ENCODE data around the gene RTN3. TPM values are rescaled to one million over a fixed set of nuclear protein-coding genes. Genes with fewer than 3 reads are reported as not detected.

The RTN3 gene
- total RNA-seq, 6 donors from 2014 or later = 41.9 to 153 (median 113) TPM

GRCh38 chr11:63671322-63672155 is 9.8 kb upstream of the RTN3 start, which contains the start of gene ATL3:
Gene ATL3 (minus strand): TSS chr11:63671376. CDS start chr11:63671335, 41 bp downstream.
- Histone ChIP-seq H3K27ac (peak within 1 kb of the TSS; percentile 98 to 100 (median 99)), H3K27me3 (no peaks in the 10 kb centered on the region), H3K4me1 (peaks cover 32 to 42% (median 37%) of the 10 kb centered on the region in 4 donors), H3K9me3 (no peaks in the 10 kb centered on the region), H3K4me3 (peak within 1 kb of the TSS; percentile 78 to 95 (median 91)), H3K36me3 (no peaks in the 10 kb centered on the region)
- WGBS, 2 donors = 13 to 48% methylated on average over 15 to 66 of the region's 69 CpGs
- TF ChIP-seq POLR2AphosphoS5 (IDR thresholded peaks at IDR 0.05) (peak; percentile 73 to 89), CTCF (IDR thresholded peaks at IDR 0.05) (peak in 5 of 6 experiments; percentile 18 to 36 (median 23)), EP300 (IDR thresholded peaks at IDR 0.05) (peak in 1 of 4 donors; percentile 70), POLR2A (IDR thresholded peaks at IDR 0.05) (peak in 3 of 4 donors; percentile 27 to 81 (median 76))
- ATAC-seq (ENCODE audit: low FRiP score in 2 of 2) = peak; percentile 97
- DNase-seq = peak; percentile 96 to 99

GRCh38 chr11:63672156-63672463 is 9.2 kb upstream of the RTN3 start:
- H3K4me3 ChIP-seq = peak overlapping the region in 1 of 4 donors; percentile 90
- TF ChIP-seq EP300 (IDR thresholded peaks at IDR 0.05) = no peak
- TF ChIP-seq CTCF (IDR thresholded peaks at IDR 0.05) = no peak
- TF ChIP-seq POLR2AphosphoS5 (IDR thresholded peaks at IDR 0.05) = no peak
- WGBS, 2 donors = 97 to 98% methylated on average over 16 of the region's 16 CpGs
- H3K27me3 ChIP-seq = no peaks in the 10 kb centered on the region
- DNase-seq (no peak), ATAC-seq (ENCODE audit: low FRiP score in 2 of 2) (no peak)
- peak overlapping the region; percentile 98 to 100 (median 99) for H3K27ac ChIP-seq
- peaks cover 27 to 39% (median 31%) of the 10 kb centered on the region in 4 donors for H3K4me1 ChIP-seq
- H3K9me3 ChIP-seq = no peaks in the 10 kb centered on the region
- H3K36me3 ChIP-seq = no peaks in the 10 kb centered on the region

GRCh38 chr11:63672936-63673539 is 8.3 kb upstream of the RTN3 start:
- no peaks in the 10 kb centered on the region for H3K36me3 ChIP-seq
- H3K4me1 ChIP-seq = peaks cover 22 to 30% (median 23%) of the 10 kb centered on the region in 4 donors
- no peak for DNase-seq
- no peak overlapping the region for H3K27ac ChIP-seq
- no peaks in the 10 kb centered on the region for H3K27me3 ChIP-seq
- 81 to 100% methylated on average over 1 of the region's 1 CpG for WGBS, 2 donors
- TF ChIP-seq POLR2A (IDR thresholded peaks at IDR 0.05) (no peak), POLR2AphosphoS5 (IDR thresholded peaks at IDR 0.05) (no peak), EP300 (IDR thresholded peaks at IDR 0.05) (no peak), CTCF (IDR thresholded peaks at IDR 0.05) (no peak)
- ATAC-seq (ENCODE audit: low FRiP score in 2 of 2) = no peak
- H3K4me3 ChIP-seq = no peak overlapping the region
- H3K9me3 ChIP-seq = no peaks in the 10 kb centered on the region

- DNase-seq (no peak), ATAC-seq (ENCODE audit: low FRiP score in 2 of 2) (no peak)
- no peaks in the 10 kb centered on the region for H3K27me3 ChIP-seq
- H3K4me1 ChIP-seq = peaks cover 17 to 24% (median 18%) of the 10 kb centered on the region in 4 donors
- no peaks in the 10 kb centered on the region for H3K36me3 ChIP-seq
- WGBS, 2 donors = 82 to 86% methylated on average over 4 of the region's 4 CpGs
- H3K9me3 ChIP-seq = no peaks in the 10 kb centered on the region
- H3K4me3 ChIP-seq = no peak overlapping the region
- H3K27ac ChIP-seq = no peak overlapping the region
- TF ChIP-seq CTCF (IDR thresholded peaks at IDR 0.05) (no peak), POLR2A (IDR thresholded peaks at IDR 0.05) (no peak), EP300 (IDR thresholded peaks at IDR 0.05) (no peak), POLR2AphosphoS5 (IDR thresholded peaks at IDR 0.05) (no peak)
Measured at GRCh38 chr11:63673579-63673978, 7.7 kb upstream of the RTN3 start.

Data from upper lobe of left lung (tissue), 6 donors.